HG03108 (cell line): ENCODE measurements around the gene CHAF1B.
"Not testable (repeated sequence)": the region's sequence is repeated elsewhere in the genome, so short reads cannot be mapped to it uniquely, and the experiment has no call there.

Source experiments
- ATAC-seq: cut with Tn5 transposase; IDR thresholded peaks from one replicate; pipeline ENCODE4 v1.9.1; 2021; ENCODE audit warnings: moderate library complexity; ENCODE audit not compliant: unreplicated experiment

Gene CHAF1B

GRCh38 chr21:36388096-36388495 lies 2.9 kb downstream of the CHAF1B start:
- ATAC-seq: no peak

- no peak for ATAC-seq
Observed at GRCh38 chr21:36388835-36389234, 3.6 kb downstream of the CHAF1B start.

- not testable (repeated sequence) for ATAC-seq
Observed at GRCh38 chr21:36391649-36392048, 6.5 kb downstream of the CHAF1B start.

GRCh38 chr21:36395353-36396111 lies 10.3 kb downstream of the CHAF1B start:
- ATAC-seq: no peak

- ATAC-seq: no peak
Observed at GRCh38 chr21:36396325-36396724, 11.1 kb downstream of the CHAF1B start.

GRCh38 chr21:36396971-36397370 lies 11.8 kb downstream of the CHAF1B start:
- no peak for ATAC-seq

GRCh38 chr21:36397606-36398005 lies 12.4 kb downstream of the CHAF1B start:
- ATAC-seq: no peak

GRCh38 chr21:36399736-36400135 lies 14.5 kb downstream of the CHAF1B start:
- not testable (repeated sequence) for ATAC-seq

GRCh38 chr21:36400719-36401118 lies 15.5 kb downstream of the CHAF1B start:
- no peak for ATAC-seq

GRCh38 chr21:36402339-36402738 lies 17.1 kb downstream of the CHAF1B start:
- ATAC-seq: no peak

GRCh38 chr21:36403713-36404112 lies 18.5 kb downstream of the CHAF1B start:
- ATAC-seq: no peak

GRCh38 chr21:36408568-36408967 lies 23.4 kb downstream of the CHAF1B start:
- ATAC-seq: no peak

- ATAC-seq: no peak
Observed at GRCh38 chr21:36411301-36411700, 26.1 kb downstream of the CHAF1B start.

- ATAC-seq: no peak
Observed at GRCh38 chr21:36412916-36413315, 27.7 kb downstream of the CHAF1B start.

GRCh38 chr21:36415375-36415774 lies 30.2 kb downstream of the CHAF1B start:
- no peak for ATAC-seq

- ATAC-seq: no peak
Observed at GRCh38 chr21:36419241-36419640, 34.0 kb downstream of the CHAF1B start.

GRCh38 chr21:36419996-36420395 lies 34.8 kb downstream of the CHAF1B start:
- ATAC-seq: peak; percentile 57

GRCh38 chr21:36420571-36421339 lies 35.6 kb downstream of the CHAF1B start:
- ATAC-seq: no peak

GRCh38 chr21:36422279-36423098 lies 37.3 kb downstream of the CHAF1B start:
- ATAC-seq: no peak

GRCh38 chr21:36423771-36424433 lies 38.7 kb downstream of the CHAF1B start:
- no peak for ATAC-seq

- ATAC-seq: no peak
Observed at GRCh38 chr21:36424592-36424991, 39.4 kb downstream of the CHAF1B start.
